ENCODE results near the gene KRTAP5-3.

Gene KRTAP5-3

DNA sequence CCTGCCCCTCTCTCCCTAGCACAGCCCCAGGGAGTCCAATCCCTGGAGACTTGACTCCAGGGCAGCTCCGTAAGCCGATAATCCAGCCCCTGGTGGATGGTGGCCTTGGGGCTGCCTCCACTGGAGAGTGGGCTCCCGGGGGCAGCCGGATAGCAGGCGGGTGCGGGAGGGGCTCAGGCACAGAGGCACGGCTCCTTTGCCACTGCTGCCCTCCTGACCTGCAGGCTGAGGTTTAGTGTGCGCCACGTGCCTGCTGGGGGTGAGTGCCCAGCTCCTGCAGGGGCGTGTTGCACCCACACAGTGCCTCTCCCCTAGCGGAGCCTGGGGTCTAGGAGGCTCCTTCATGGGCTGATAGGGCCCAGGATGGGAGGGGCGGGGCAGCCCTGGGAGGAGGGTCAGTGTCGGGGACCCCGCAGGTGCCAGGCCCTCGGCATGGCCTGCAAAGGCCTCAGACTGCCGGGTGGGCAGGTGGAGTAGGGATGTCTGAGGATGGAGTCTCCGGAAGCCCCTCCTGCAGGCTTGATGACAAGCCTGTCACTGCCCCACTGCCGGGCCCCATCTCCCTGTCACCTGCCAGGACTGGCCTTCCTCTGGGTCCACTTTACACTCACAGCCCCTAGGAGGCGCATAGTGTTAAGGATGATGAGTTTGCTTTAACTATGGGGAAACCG, 41.7 kb downstream of the KRTAP5-3 start:
- H3K9me3 ChIP-seq (ENCODE audit: control insufficient read depth, low read length) = no peaks in the 10 kb centered on the region
- no peak for DNase-seq
- no peaks in the 10 kb centered on the region for H3K36me3 ChIP-seq (ENCODE audit: control insufficient read depth, insufficient read depth, low read length)
- H3K4me3 ChIP-seq (ENCODE audit: insufficient read depth, low read depth, low read length, poor library complexity, severe bottlenecking) = no peak overlapping the region
- no peaks in the 10 kb centered on the region for H3K27me3 ChIP-seq (replicated peaks; ENCODE audit: control insufficient read depth, insufficient read depth, low read length, poor library complexity, severe bottlenecking)
- peaks cover 10% of the 10 kb centered on the region for H3K4me1 ChIP-seq (ENCODE audit: control insufficient read depth, insufficient read depth, low read length, poor library complexity, severe bottlenecking)
- H3K27ac ChIP-seq (ENCODE audit: insufficient read depth, low read length, poor library complexity, severe bottlenecking) = no peak overlapping the region

DNA sequence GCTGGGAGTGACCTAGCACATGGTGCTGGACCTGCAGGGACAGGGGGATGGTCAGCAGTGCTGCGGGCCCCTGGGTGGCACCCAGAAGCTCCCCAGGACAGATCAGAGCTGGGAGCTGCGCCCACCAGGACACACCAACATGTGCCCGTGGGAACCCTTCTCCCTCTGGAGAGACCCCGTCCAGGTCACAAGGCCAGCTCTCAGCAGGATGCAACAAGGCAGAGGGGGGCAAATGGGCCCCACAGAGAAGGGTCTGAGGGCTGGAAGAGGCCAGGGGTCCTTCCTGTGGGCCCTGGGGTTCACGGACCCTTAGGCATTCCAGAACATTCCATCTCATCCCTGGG, 42.4 kb downstream of the KRTAP5-3 start:
- no peaks in the 10 kb centered on the region for H3K9me3 ChIP-seq (ENCODE audit: control insufficient read depth, low read length)
- no peaks in the 10 kb centered on the region for H3K36me3 ChIP-seq (ENCODE audit: control insufficient read depth, insufficient read depth, low read length)
- H3K27ac ChIP-seq (ENCODE audit: insufficient read depth, low read length, poor library complexity, severe bottlenecking) = no peak overlapping the region
- DNase-seq = no peak
- H3K27me3 ChIP-seq (replicated peaks; ENCODE audit: control insufficient read depth, insufficient read depth, low read length, poor library complexity, severe bottlenecking) = no peaks in the 10 kb centered on the region
- no peak overlapping the region for H3K4me3 ChIP-seq (ENCODE audit: insufficient read depth, low read depth, low read length, poor library complexity, severe bottlenecking)
- peaks cover 4% of the 10 kb centered on the region for H3K4me1 ChIP-seq (ENCODE audit: control insufficient read depth, insufficient read depth, low read length, poor library complexity, severe bottlenecking)

DNA sequence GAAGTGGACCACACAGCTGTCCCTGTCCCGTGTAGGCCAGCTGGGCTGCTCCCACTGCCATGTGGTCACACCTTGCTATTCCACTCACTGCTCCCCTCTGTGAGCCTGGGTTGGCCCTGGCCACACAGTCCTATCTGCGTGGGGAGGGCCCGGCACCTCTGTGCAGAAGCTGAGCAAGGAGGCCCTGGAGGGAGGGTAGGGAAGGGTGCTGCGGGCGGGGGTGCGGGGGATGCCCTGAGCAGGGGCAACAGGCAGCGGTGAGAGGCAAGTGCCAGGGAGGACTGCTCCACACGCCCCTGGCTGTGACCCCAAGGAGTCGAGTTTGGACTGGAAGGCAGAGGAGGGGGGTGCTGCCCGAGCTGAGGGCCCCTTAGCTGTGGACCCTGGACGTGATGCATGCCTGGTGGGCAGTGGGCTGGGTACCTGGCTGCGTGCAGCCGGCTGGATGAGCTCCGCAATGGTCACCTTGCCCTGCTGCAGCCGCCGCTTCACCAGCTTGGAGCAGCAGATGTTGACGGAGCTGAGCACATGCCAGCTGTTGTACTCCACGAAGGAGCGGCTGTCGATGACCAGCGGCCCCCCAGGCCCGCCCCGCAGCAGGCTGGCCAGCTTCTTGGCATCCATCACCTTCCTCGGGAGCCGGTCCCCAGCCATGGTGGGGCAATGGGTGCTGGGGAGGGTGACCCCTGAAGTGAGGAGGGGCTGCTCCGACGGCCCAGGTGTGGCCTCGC, 42.9 kb downstream of the KRTAP5-3 start:
- Histone ChIP-seq H3K4me1 (ENCODE audit: control insufficient read depth, insufficient read depth, low read length, poor library complexity, severe bottlenecking) (no peaks in the 10 kb centered on the region), H3K9me3 (ENCODE audit: control insufficient read depth, low read length) (no peaks in the 10 kb centered on the region), H3K27ac (ENCODE audit: insufficient read depth, low read length, poor library complexity, severe bottlenecking) (no peak overlapping the region), H3K36me3 (ENCODE audit: control insufficient read depth, insufficient read depth, low read length) (no peaks in the 10 kb centered on the region), H3K27me3 (replicated peaks; ENCODE audit: control insufficient read depth, insufficient read depth, low read length, poor library complexity, severe bottlenecking) (no peaks in the 10 kb centered on the region), H3K4me3 (ENCODE audit: insufficient read depth, low read depth, low read length, poor library complexity, severe bottlenecking) (no peak overlapping the region)
- no peak for DNase-seq

DNA sequence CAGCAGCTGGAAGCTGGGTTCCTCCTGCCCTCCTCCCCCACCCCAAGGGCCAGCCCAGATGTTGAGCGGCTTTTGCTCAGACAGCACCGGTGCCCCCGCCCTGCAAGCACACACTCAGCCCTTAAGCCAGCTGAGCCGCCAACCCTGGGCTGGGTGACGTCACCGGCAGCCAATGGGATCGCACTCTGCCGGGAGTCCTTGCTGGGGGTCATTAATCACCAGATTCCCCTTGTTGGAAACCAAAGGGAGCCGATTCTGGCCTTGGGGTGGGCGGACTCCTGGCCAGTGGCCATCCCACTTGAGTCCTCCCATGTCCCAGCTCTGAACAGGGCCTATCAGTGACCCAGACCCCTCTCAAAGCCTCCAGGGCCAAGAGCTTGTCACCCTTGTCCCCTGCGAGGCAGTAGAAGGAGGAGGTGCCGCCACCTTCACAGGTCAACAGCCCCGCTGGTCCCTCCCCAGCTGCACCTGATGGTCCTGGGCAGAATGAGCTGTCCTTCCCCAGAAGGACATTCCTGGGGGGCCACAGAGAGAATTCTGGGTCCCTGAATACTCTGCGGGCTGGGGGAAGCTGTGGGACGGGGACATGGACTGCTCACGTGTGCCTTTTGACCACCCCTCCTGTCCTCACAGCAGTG, 43.6 kb downstream of the KRTAP5-3 start:
- Histone ChIP-seq H3K9me3 (ENCODE audit: control insufficient read depth, low read length) (no peaks in the 10 kb centered on the region), H3K27ac (ENCODE audit: insufficient read depth, low read length, poor library complexity, severe bottlenecking) (no peak overlapping the region), H3K27me3 (replicated peaks; ENCODE audit: control insufficient read depth, insufficient read depth, low read length, poor library complexity, severe bottlenecking) (no peaks in the 10 kb centered on the region), H3K36me3 (ENCODE audit: control insufficient read depth, insufficient read depth, low read length) (no peaks in the 10 kb centered on the region), H3K4me3 (ENCODE audit: insufficient read depth, low read depth, low read length, poor library complexity, severe bottlenecking) (no peak overlapping the region), H3K4me1 (ENCODE audit: control insufficient read depth, insufficient read depth, low read length, poor library complexity, severe bottlenecking) (no peaks in the 10 kb centered on the region)
- no peak for DNase-seq

DNA sequence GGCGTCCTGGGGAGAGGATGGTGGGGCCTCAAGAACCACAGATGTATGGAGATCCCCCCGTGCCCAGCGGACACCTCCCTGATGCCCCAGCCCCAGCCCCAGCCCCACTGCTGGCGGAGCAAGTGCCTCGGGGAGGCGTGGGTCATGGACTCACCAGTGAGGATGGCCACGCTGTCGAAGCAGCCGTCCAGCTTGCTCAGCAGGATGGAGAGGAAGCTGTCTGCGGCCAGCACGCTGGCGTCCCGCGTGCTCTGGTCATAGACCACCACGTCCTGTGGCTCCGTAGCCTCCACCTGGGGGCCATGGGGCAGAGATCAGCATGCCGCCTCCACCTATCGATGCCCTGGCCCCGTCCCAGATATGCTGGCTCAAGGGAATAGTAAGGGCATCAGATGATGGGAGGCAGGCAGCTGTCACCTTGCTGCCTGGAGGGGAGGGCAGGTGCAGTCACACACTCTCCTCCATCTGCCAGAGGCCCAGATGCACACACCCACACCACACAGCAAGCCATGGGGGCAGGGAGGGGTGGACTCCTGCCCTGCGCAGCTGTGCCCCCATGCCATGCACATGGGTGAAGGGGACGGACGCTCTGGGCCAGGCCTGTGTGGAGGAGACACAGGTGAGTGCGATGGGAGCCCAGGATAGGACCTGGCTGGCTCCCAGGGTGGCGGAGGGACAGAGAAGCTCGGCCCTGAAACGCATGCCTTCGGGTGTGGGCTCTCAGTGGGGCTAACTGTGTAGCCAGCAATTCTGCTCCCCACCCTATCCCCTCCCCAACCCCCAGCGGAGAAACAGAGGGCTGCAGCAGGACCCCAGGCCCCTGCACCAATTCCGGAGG, 44.3 kb downstream of the KRTAP5-3 start:
- Histone ChIP-seq H3K4me3 (ENCODE audit: insufficient read depth, low read depth, low read length, poor library complexity, severe bottlenecking) (no peak overlapping the region), H3K27ac (ENCODE audit: insufficient read depth, low read length, poor library complexity, severe bottlenecking) (no peak overlapping the region), H3K27me3 (replicated peaks; ENCODE audit: control insufficient read depth, insufficient read depth, low read length, poor library complexity, severe bottlenecking) (no peaks in the 10 kb centered on the region), H3K36me3 (ENCODE audit: control insufficient read depth, insufficient read depth, low read length) (no peaks in the 10 kb centered on the region), H3K4me1 (ENCODE audit: control insufficient read depth, insufficient read depth, low read length, poor library complexity, severe bottlenecking) (no peaks in the 10 kb centered on the region), H3K9me3 (ENCODE audit: control insufficient read depth, low read length) (no peaks in the 10 kb centered on the region)
- no peak for DNase-seq

DNA sequence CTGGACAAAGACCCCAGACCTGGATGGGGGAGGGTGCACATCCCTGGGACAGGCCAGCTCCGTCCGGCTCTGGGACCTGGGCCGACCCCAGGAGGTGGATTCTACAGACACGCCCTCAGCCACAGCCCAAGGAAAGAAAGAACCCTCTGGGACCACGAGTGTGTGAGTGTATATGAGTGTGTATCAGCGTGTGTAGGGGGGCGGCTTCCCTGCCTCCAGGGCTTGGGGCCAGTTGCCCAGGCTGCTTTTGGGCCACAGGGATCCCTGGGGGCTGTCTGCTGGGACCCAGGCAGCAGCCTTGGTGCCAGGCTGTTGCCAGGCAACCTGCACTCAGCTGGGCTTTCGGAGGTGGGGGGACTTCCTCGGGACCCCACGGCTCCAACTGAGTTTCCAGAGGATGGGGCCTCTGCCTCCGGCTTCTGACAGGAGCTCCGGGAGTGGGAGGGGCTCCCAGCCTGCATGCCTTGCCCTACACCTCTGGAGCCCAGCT, 45.1 kb downstream of the KRTAP5-3 start:
- H3K27me3 ChIP-seq (replicated peaks; ENCODE audit: control insufficient read depth, insufficient read depth, low read length, poor library complexity, severe bottlenecking) = no peaks in the 10 kb centered on the region
- H3K4me3 ChIP-seq (ENCODE audit: insufficient read depth, low read depth, low read length, poor library complexity, severe bottlenecking) = no peak overlapping the region
- DNase-seq = no peak
- H3K4me1 ChIP-seq (ENCODE audit: control insufficient read depth, insufficient read depth, low read length, poor library complexity, severe bottlenecking) = no peaks in the 10 kb centered on the region
- H3K27ac ChIP-seq (ENCODE audit: insufficient read depth, low read length, poor library complexity, severe bottlenecking) = no peak overlapping the region
- no peaks in the 10 kb centered on the region for H3K36me3 ChIP-seq (ENCODE audit: control insufficient read depth, insufficient read depth, low read length)
- no peaks in the 10 kb centered on the region for H3K9me3 ChIP-seq (ENCODE audit: control insufficient read depth, low read length)

DNA sequence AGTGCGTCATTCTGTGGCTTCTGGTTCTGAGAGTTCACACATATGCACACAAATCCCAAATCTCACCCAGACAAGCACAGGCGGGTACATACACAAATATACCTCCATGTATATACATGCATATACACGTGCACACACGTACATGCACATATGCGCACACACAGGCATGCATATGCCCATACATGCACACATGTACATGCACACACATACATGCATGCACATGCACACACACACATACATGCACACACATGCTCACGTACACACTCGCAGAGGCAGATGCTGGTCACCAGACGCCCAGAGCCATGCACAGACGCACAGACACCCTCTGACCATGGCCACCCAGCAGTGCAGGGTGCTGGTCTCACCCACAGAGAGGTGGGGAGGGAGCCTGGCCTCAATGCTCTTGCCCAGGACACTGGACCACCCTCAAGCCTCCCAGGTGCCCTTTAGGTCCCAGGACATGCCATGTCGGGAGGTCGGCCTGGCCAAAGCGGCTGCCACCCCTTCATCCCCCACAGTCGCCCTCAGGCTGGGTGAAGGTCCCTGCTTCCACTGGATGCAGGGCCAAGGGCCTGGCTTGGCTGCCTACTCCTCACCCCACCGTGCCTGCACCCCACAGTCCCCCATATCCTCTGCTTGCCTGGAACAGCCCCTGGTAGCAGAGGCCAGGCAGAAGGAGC, 45.7 kb downstream of the KRTAP5-3 start:
- Histone ChIP-seq H3K27ac (ENCODE audit: insufficient read depth, low read length, poor library complexity, severe bottlenecking) (no peak overlapping the region), H3K27me3 (replicated peaks; ENCODE audit: control insufficient read depth, insufficient read depth, low read length, poor library complexity, severe bottlenecking) (no peaks in the 10 kb centered on the region), H3K9me3 (ENCODE audit: control insufficient read depth, low read length) (no peaks in the 10 kb centered on the region), H3K4me3 (ENCODE audit: insufficient read depth, low read depth, low read length, poor library complexity, severe bottlenecking) (no peak overlapping the region), H3K36me3 (ENCODE audit: control insufficient read depth, insufficient read depth, low read length) (peaks cover 1% of the 10 kb centered on the region), H3K4me1 (ENCODE audit: control insufficient read depth, insufficient read depth, low read length, poor library complexity, severe bottlenecking) (no peaks in the 10 kb centered on the region)
- DNase-seq = no peak

DNA sequence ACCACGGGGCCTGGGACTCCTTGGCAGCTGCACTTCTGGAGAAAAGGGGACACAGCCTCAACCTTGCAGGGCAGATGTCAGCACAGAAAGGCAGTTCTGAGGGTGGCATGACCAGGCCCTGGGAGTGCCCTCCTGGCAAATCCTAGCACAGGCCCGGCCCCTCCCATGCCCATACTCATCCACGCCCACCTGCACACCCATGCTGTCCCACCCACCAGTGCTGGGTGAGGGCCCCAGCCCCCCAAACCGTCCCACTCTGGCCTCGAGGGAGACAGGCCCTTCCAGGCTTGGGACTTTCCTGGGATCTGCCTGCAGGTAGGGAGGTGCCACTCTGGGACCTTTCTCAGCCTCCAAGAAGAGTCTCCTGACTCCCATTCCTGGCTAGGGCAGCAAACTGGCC, 46.3 kb downstream of the KRTAP5-3 start:
- Histone ChIP-seq H3K9me3 (ENCODE audit: control insufficient read depth, low read length) (no peaks in the 10 kb centered on the region), H3K27ac (ENCODE audit: insufficient read depth, low read length, poor library complexity, severe bottlenecking) (no peak overlapping the region), H3K36me3 (ENCODE audit: control insufficient read depth, insufficient read depth, low read length) (peaks cover 3% of the 10 kb centered on the region), H3K4me1 (ENCODE audit: control insufficient read depth, insufficient read depth, low read length, poor library complexity, severe bottlenecking) (no peaks in the 10 kb centered on the region), H3K27me3 (replicated peaks; ENCODE audit: control insufficient read depth, insufficient read depth, low read length, poor library complexity, severe bottlenecking) (no peaks in the 10 kb centered on the region), H3K4me3 (ENCODE audit: insufficient read depth, low read depth, low read length, poor library complexity, severe bottlenecking) (no peak overlapping the region)
- no peak for DNase-seq

DNA sequence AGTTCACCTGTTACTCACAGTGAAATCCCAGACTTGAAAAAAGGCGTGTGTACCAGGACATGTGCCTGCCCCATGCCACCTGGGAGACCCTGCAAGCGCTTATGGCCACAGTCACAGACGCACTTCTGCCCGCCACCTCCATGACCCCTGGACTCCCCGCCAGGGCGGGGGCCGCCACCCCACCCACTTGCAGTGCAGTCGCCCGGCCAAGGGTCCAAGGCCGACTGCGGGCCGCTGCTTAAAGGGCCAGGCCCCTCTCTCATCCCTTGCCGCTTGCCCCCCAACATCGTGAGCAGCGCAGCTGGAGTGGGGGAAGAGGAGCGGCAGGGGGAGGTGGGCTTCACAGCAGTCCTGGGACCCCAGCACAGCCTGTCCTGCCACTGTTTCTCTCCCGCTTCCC, 47.0 kb downstream of the KRTAP5-3 start:
- no peak for DNase-seq
- Histone ChIP-seq H3K27ac (ENCODE audit: insufficient read depth, low read length, poor library complexity, severe bottlenecking) (no peak overlapping the region), H3K36me3 (ENCODE audit: control insufficient read depth, insufficient read depth, low read length) (peaks cover 3% of the 10 kb centered on the region), H3K27me3 (replicated peaks; ENCODE audit: control insufficient read depth, insufficient read depth, low read length, poor library complexity, severe bottlenecking) (no peaks in the 10 kb centered on the region), H3K9me3 (ENCODE audit: control insufficient read depth, low read length) (no peaks in the 10 kb centered on the region), H3K4me1 (ENCODE audit: control insufficient read depth, insufficient read depth, low read length, poor library complexity, severe bottlenecking) (no peaks in the 10 kb centered on the region), H3K4me3 (ENCODE audit: insufficient read depth, low read depth, low read length, poor library complexity, severe bottlenecking) (no peak overlapping the region)

All from effector memory CD4-positive, alpha-beta T cell (primary cell).